H1 (cell line): ENCODE measurements around the gene PLCXD1. TPM values are rescaled to one million over a fixed set of nuclear protein-coding genes. Genes with fewer than 3 reads are reported as not detected.

Experiments
- CTCF ChIA-PET: fragments of 300-600 bp; sonication (Branson Sonifier 250); formaldehyde crosslinking; loops from one replicate; lab custom pipeline; 2021; ENCODE audit not compliant: partially characterized antibody; lab: Charles Lee
- POLR2A ChIA-PET: fragments of 300-600 bp; sonication (Branson Sonifier 250); formaldehyde crosslinking; loops from one replicate; lab custom pipeline; 2021; ENCODE audit warnings: inconsistent platforms; ENCODE audit not compliant: partially characterized antibody; lab: Charles Lee
- DNase-seq, 2 experiments: peaks; one replicate each; pipeline versions ENCODE4 v3.0.0 to v3.0.0-alpha.2; 2010 to 2022; ENCODE audit warnings: low spot score in 2 of 2, low read depth in 1 of 2, mixed read lengths in 1 of 2
- FAIRE-seq: peaks from 2 replicates; lab custom pipeline; 2011; peaks lifted over from hg19 to GRCh38; lab: Jason Lieb, UNC
- H2AFZ ChIP-seq: 2 replicates; pipeline ENCODE4 v1.8.1; 2012; ENCODE audit warnings: low read length, inconsistent platforms
- H2AK5ac ChIP-seq: 2 replicates; pipeline ENCODE4 v1.6.1; 2013; ENCODE audit warnings: low read depth, low read length
- H2BK120ac ChIP-seq: replicated peaks from 2 replicates; pipeline ENCODE3; 2013; ENCODE audit warnings: low read depth, low read length, inconsistent platforms
- H2BK12ac ChIP-seq: 2 replicates; pipeline ENCODE4 v1.6.1; 2013; ENCODE audit warnings: low read depth, low read length
- H2BK15ac ChIP-seq: 2 replicates; pipeline ENCODE4 v1.6.1; 2013; ENCODE audit warnings: low read length
- H2BK20ac ChIP-seq: 2 replicates; pipeline ENCODE4 v1.6.1; 2013; ENCODE audit warnings: low read length
- H2BK5ac ChIP-seq: 2 replicates; pipeline ENCODE4 v1.6.1; 2013; ENCODE audit warnings: low read depth, low read length
- H3K14ac ChIP-seq: 2 replicates; pipeline ENCODE4 v1.6.1; 2013; ENCODE audit warnings: inconsistent platforms; ENCODE audit not compliant: insufficient read length
- H3K18ac ChIP-seq: 2 replicates; pipeline ENCODE4 v1.6.1; 2013; ENCODE audit warnings: low read length; ENCODE audit errors: extremely low read depth
- H3K23ac ChIP-seq: 2 replicates; pipeline ENCODE4 v1.6.1; 2013; ENCODE audit warnings: inconsistent platforms; ENCODE audit not compliant: insufficient read length
- H3K23me2 ChIP-seq: 2 replicates; pipeline ENCODE4 v1.6.1; 2013; ENCODE audit warnings: low read depth, low read length
- H3K27ac ChIP-seq: 2 replicates; pipeline ENCODE4 v1.6.1; 2011; ENCODE audit warnings: low read depth, low read length, inconsistent platforms
- H3K27me3 ChIP-seq, 4 experiments: replicated peaks in 1 of 4; 1 replicate in 1 of 4; 2 replicates in 3 of 4; pipeline versions ENCODE4 v1.6.1 to v1.8.1; 2011 to 2013; ENCODE audit warnings: low read length in 3 of 4, mild to moderate bottlenecking in 3 of 4, inconsistent platforms in 2 of 4, mixed read lengths in 2 of 4, moderate library complexity in 1 of 4; ENCODE audit not compliant: control insufficient read depth in 3 of 4, insufficient read depth in 3 of 4; ENCODE audit errors: extremely low read depth in 1 of 4
- H3K36me3 ChIP-seq, 4 experiments: 2 replicates each; pipeline versions ENCODE4 v1.6.1 to v1.8.1; 2011 to 2013; ENCODE audit warnings: mild to moderate bottlenecking in 4 of 4, low read length in 3 of 4, moderate library complexity in 2 of 4, control low read depth in 1 of 4, inconsistent platforms in 1 of 4; ENCODE audit not compliant: insufficient read depth in 4 of 4, control insufficient read depth in 2 of 4
- H3K4ac ChIP-seq: replicated peaks from 2 replicates; pipeline ENCODE3; 2013; ENCODE audit warnings: low read length, low read depth, mixed read lengths, inconsistent platforms; ENCODE audit not compliant: insufficient read length
- H3K4me1 ChIP-seq, 4 experiments: replicated peaks in 1 of 4; 1 replicate in 1 of 4; 2 replicates in 3 of 4; pipeline versions ENCODE4 v1.6.1 to v1.8.1; 2011 to 2013; ENCODE audit warnings: low read length in 3 of 4, inconsistent platforms in 2 of 4, mixed read lengths in 1 of 4; ENCODE audit not compliant: insufficient read depth in 4 of 4, control insufficient read depth in 3 of 4
- H3K4me2 ChIP-seq, 2 experiments: 2 replicates each; pipeline versions ENCODE4 v1.6.1 to v1.8.1; 2011 to 2013; ENCODE audit warnings: low read depth in 2 of 2, low read length in 2 of 2, control low read depth in 1 of 2, inconsistent platforms in 1 of 2, mild to moderate bottlenecking in 1 of 2; ENCODE audit not compliant: insufficient read depth in 1 of 2
- H3K4me3 ChIP-seq, 4 experiments: fragments of 200-600, 300-600 bp in 1 of 4; sonication (generic), shearing (Covaris generic), sonication (Bioruptor Twin) in 1 of 4; 2 replicates each; pipeline versions ENCODE4 v1.5.1 to v1.8.1; 2011 to 2016; ENCODE audit warnings: low read length in 4 of 4, low read depth in 3 of 4, control low read depth in 2 of 4, inconsistent platforms in 2 of 4, mild to moderate bottlenecking in 2 of 4, mixed read lengths in 1 of 4, moderate library complexity in 1 of 4; ENCODE audit not compliant: insufficient read depth in 2 of 4; ENCODE audit errors: extremely low read depth in 1 of 4
- H3K56ac ChIP-seq: replicated peaks from 2 replicates; pipeline ENCODE3; 2013; ENCODE audit warnings: low read depth, mild to moderate bottlenecking, mixed read lengths, low read length, inconsistent platforms; ENCODE audit not compliant: insufficient read length
- H3K79me1 ChIP-seq: 2 replicates; pipeline ENCODE4 v1.6.1; 2013; ENCODE audit warnings: low read depth, low read length, control low read depth
- H3K79me2 ChIP-seq, 2 experiments: 2 replicates each; pipeline versions ENCODE4 v1.6.1 to v1.8.1; 2012 to 2013; ENCODE audit warnings: low read length in 2 of 2, mild to moderate bottlenecking in 2 of 2, inconsistent platforms in 1 of 2; ENCODE audit not compliant: insufficient read depth in 2 of 2, control insufficient read depth in 1 of 2
- H3K9ac ChIP-seq, 4 experiments: replicated peaks in 1 of 4; 1 replicate in 1 of 4; 2 replicates in 3 of 4; pipeline versions ENCODE4 v1.6.1 to v1.8.1; 2011 to 2013; ENCODE audit warnings: low read depth in 3 of 4, low read length in 3 of 4, control low read depth in 2 of 4, mild to moderate bottlenecking in 2 of 4, moderate library complexity in 2 of 4, inconsistent platforms in 1 of 4; ENCODE audit errors: extremely low read depth in 1 of 4
- H3K9me3 ChIP-seq, 2 experiments: 2 replicates each; pipeline versions ENCODE4 v1.6.1 to v1.8.1; 2012 to 2013; ENCODE audit warnings: mild to moderate bottlenecking in 2 of 2, moderate library complexity in 2 of 2, control low read depth in 1 of 2, inconsistent platforms in 1 of 2, low read depth in 1 of 2, low read length in 1 of 2, mixed read lengths in 1 of 2; ENCODE audit not compliant: insufficient read depth in 2 of 2
- H4K20me1 ChIP-seq, 2 experiments: replicated peaks in 1 of 2; 2 replicates each; pipeline versions ENCODE3 to v1.8.1; 2011 to 2013; ENCODE audit warnings: inconsistent platforms in 2 of 2, low read length in 2 of 2, mild to moderate bottlenecking in 1 of 2; ENCODE audit not compliant: insufficient read depth in 2 of 2, control insufficient read depth in 1 of 2
- H4K5ac ChIP-seq: 2 replicates; pipeline ENCODE4 v1.6.1; 2013; ENCODE audit warnings: low read length, low read depth, mixed read lengths, inconsistent platforms; ENCODE audit not compliant: insufficient read length
- H4K8ac ChIP-seq: 2 replicates; pipeline ENCODE4 v1.8.0; 2013; ENCODE audit warnings: mild to moderate bottlenecking, moderate library complexity, low read length, inconsistent platforms; ENCODE audit not compliant: insufficient read depth; ENCODE audit errors: extremely low read depth
- H4K91ac ChIP-seq: replicated peaks from 2 replicates; pipeline ENCODE3; 2013; ENCODE audit warnings: low read length, mixed read lengths, inconsistent platforms; ENCODE audit not compliant: insufficient read length
- ASH2L ChIP-seq: fragments of 200-600, 300-600 bp; sonication (generic); IDR thresholded peaks from one replicate; pipeline ENCODE4 v1.7.1; 2017; ENCODE audit warnings: low read length
- ATF3 ChIP-seq: IDR thresholded peaks from 2 replicates; pipeline ENCODE4 v1.6.1; 2011; ENCODE audit warnings: low read depth, mild to moderate bottlenecking, low read length; ENCODE audit not compliant: insufficient read depth
- CBX5 ChIP-seq: fragments of 300-800, 300-1000 bp; sonication (generic); IDR thresholded peaks from 2 replicates; pipeline ENCODE4 v1.7.1; 2016; ENCODE audit warnings: antibody characterized with exemption, low read length, low read depth
- CREB1 ChIP-seq: IDR thresholded peaks from 2 replicates; pipeline ENCODE4 v1.6.1; 2012; ENCODE audit warnings: inconsistent platforms
- FOSL1 ChIP-seq: IDR thresholded peaks from 2 replicates; pipeline ENCODE4 v1.6.1; 2011; ENCODE audit warnings: mild to moderate bottlenecking, low read depth, low read length, moderate library complexity; ENCODE audit not compliant: insufficient read depth
- KDM1A ChIP-seq: fragments of 200-600, 300-600 bp; sonication (generic); IDR thresholded peaks from 2 replicates; pipeline ENCODE4 v1.7.1; 2016; ENCODE audit warnings: mild to moderate bottlenecking, low read length, borderline replicate concordance
- POLR2AphosphoS5 ChIP-seq: IDR thresholded peaks from 2 replicates; pipeline ENCODE4 v1.6.1; 2011; ENCODE audit warnings: low read depth, low read length
- SAP30 ChIP-seq: fragments of 300-600 bp; sonication (generic); IDR thresholded peaks from 2 replicates; pipeline ENCODE4 v1.7.1; 2012; ENCODE audit warnings: low read length, moderate library complexity, mild to moderate bottlenecking, inconsistent platforms; ENCODE audit not compliant: insufficient read depth, insufficient replicate concordance
- SUZ12 ChIP-seq: fragments of 200-600 bp; sonication (generic); IDR thresholded peaks from 2 replicates; pipeline ENCODE4 v1.6.1; 2012; ENCODE audit warnings: mild to moderate bottlenecking, inconsistent platforms, low read length, moderate library complexity, mixed read lengths
- TAF1 ChIP-seq: IDR thresholded peaks from 2 replicates; pipeline ENCODE4 v1.6.1; 2011; ENCODE audit warnings: mild to moderate bottlenecking, low read depth, low read length
- TBP ChIP-seq: IDR thresholded peaks from 2 replicates; pipeline ENCODE4 v1.6.1; 2011; ENCODE audit warnings: low read depth, low read length, improper control_type of control experiment
- WGBS, 2 experiments: shearing (Covaris generic) in 1 of 2; methylation state at CpG; one replicate each; pipeline versions ENCODE4 v1.1.6 to v1.1.7; 2013 to 2015; ENCODE audit warnings: low lambda C conversion rate in 2 of 2, mixed read lengths in 2 of 2, inconsistent platforms in 1 of 2, low coverage in 1 of 2, missing lambda C conversion rate in 1 of 2; ENCODE audit not compliant: insufficient replicate concordance in 2 of 2, insufficient coverage in 1 of 2, insufficient read length in 1 of 2; ENCODE audit errors: extremely low coverage in 1 of 2, missing lambda C conversion rate in 1 of 2; 5-methylcytosine and 5-hydroxymethylcytosine counted together
- polyA plus RNA-seq, 7 experiments: library from polyadenylated mRNA; depleted of rRNA in 3 of 7; stranded (reverse) in 5 of 7; unstranded in 2 of 7; fragments of >200 nt in 5 of 7; fragments of 200-250 nt in 2 of 7; gene quantifications; 1 replicate in 5 of 7; 2 replicates in 1 of 7; 4 replicates in 1 of 7; pipeline versions ENCODE4 v1.2.1 to v1.2.3, GENCODE V29; 2011 to 2013; ENCODE audit warnings: missing spikeins in 2 of 7, mixed read lengths in 2 of 7
- total RNA-seq: library from RNA; stranded (reverse); fragmentation: NEBNext Ultra II Directional; extraction: Animal tissue kit (Norgen Biotek cat#: 25700); gene quantifications from 2 replicates; pipeline ENCODE4 v1.2.1, GENCODE V29; 2021
- TF ChIP-seq, protein P1 (sequence below), 3 experiments: IDR thresholded peaks; 1 replicate in 2 of 3; 2 replicates in 1 of 3; pipeline versions ENCODE4 v1.5.1 to v1.6.1; 2011; ENCODE audit warnings: low read length in 3 of 3, mild to moderate bottlenecking in 3 of 3, inconsistent platforms in 2 of 3, low read depth in 1 of 3, moderate library complexity in 1 of 3; ENCODE audit not compliant: insufficient read depth in 1 of 3; ENCODE audit errors: control extremely low read depth in 1 of 3

PLCXD1 gene
- total and polyA plus RNA-seq, 2 of the 8 experiments (the other 6 are each of a cell fraction or from before 2014, with no cell fraction given), result 93.6 to 124 TPM

GRCh38 chrX:351736-352135 lies 70.6 kb downstream of the PLCXD1 start:
- no peak overlapping the region for H4K5ac ChIP-seq
- no peak overlapping the region for H2BK12ac ChIP-seq
- TF ChIP-seq ASH2L, result no peak
- TF ChIP-seq CBX5, result no peak
- TF ChIP-seq KDM1A, result no peak
- no peak for TF ChIP-seq TBP
- TF ChIP-seq, protein P1, sequence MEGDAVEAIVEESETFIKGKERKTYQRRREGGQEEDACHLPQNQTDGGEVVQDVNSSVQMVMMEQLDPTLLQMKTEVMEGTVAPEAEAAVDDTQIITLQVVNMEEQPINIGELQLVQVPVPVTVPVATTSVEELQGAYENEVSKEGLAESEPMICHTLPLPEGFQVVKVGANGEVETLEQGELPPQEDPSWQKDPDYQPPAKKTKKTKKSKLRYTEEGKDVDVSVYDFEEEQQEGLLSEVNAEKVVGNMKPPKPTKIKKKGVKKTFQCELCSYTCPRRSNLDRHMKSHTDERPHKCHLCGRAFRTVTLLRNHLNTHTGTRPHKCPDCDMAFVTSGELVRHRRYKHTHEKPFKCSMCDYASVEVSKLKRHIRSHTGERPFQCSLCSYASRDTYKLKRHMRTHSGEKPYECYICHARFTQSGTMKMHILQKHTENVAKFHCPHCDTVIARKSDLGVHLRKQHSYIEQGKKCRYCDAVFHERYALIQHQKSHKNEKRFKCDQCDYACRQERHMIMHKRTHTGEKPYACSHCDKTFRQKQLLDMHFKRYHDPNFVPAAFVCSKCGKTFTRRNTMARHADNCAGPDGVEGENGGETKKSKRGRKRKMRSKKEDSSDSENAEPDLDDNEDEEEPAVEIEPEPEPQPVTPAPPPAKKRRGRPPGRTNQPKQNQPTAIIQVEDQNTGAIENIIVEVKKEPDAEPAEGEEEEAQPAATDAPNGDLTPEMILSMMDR (IDR thresholded peaks at IDR 0.05; ENCODE audit: control extremely low read depth in 1 of 3, insufficient read depth in 1 of 3, low read depth in 1 of 3, low read length in 3 of 3), result no peak
- no peak for TF ChIP-seq SUZ12
- no peak for TF ChIP-seq POLR2AphosphoS5
- TF ChIP-seq SAP30, result no peak
- TF ChIP-seq FOSL1, result no peak
- TF ChIP-seq TAF1, result no peak
- no peak for TF ChIP-seq ATF3
- no peak for TF ChIP-seq CREB1

More at GRCh38 chrX:351736-352135, 70.6 kb downstream of the PLCXD1 start:
- H3K14ac ChIP-seq, result no peak overlapping the region
- H2BK20ac ChIP-seq, result no peak overlapping the region
- H3K4me1 ChIP-seq, result no peaks in the 10 kb centered on the region; a peak in 1 of 7 replicates
- H3K4me2 ChIP-seq, result no peak overlapping the region
- H3K23ac ChIP-seq, result no peak overlapping the region
- peaks cover 12 to 18% of the 10 kb centered on the region in 2 experiments for H4K20me1 ChIP-seq
- no peak overlapping the region for H3K18ac ChIP-seq
- no peak overlapping the region for H4K91ac ChIP-seq
- H3K27ac ChIP-seq, result no peak overlapping the region
- no peak overlapping the region for H2AK5ac ChIP-seq
- peaks cover 13% of the 10 kb centered on the region for H3K79me1 ChIP-seq
- no peak overlapping the region for H3K4ac ChIP-seq
- FAIRE-seq (no peak), DNase-seq (peak in 1 of 2 experiments; percentile 22)
- H2BK120ac ChIP-seq, result no peak overlapping the region
- H3K27me3 ChIP-seq, result no peaks in the 10 kb centered on the region
- no peaks in the 10 kb centered on the region for H3K9me3 ChIP-seq
- H3K4me3 ChIP-seq, result no peak overlapping the region
- no peak overlapping the region for H2AFZ ChIP-seq
- H3K79me2 ChIP-seq, result peaks cover 0 to 65% of the 10 kb centered on the region in 2 experiments; a peak in 2 of 4 replicates
- no peak overlapping the region; the same call in 1 of the 2 replicates for H2BK5ac ChIP-seq
- CTCF ChIA-PET, result no interaction called here
- no peaks in the 10 kb centered on the region for H3K23me2 ChIP-seq
- no peak overlapping the region for H3K56ac ChIP-seq
- peaks cover 0 to 17% (median 7%) of the 10 kb centered on the region in 4 experiments; a peak in 5 of 8 replicates for H3K36me3 ChIP-seq
- H3K9ac ChIP-seq, result no peak overlapping the region
- no peak overlapping the region for H4K8ac ChIP-seq
- no peak overlapping the region for H2BK15ac ChIP-seq
- 93% methylated on average over 10 of the region's 10 CpGs; no CpG with 5 or more reads in 1 of the 2 experiments for WGBS, 2 experiments
- POLR2A ChIA-PET, result no interaction called here
